G401.6 (cell line): ENCODE measurements around the gene SLC26A11.

Source experiments
- FAIRE-seq: peaks from 2 replicates; lab custom pipeline; 2012; peaks lifted over from hg19 to GRCh38; lab: Jason Lieb, UNC

The SLC26A11 gene

GRCh38 chr17:80220054-80220735 is at the start of gene SLC26A11, which contains the start of gene SGSH:
TSS of gene SLC26A11 (plus strand) at chr17:80220427. CDS start at chr17:80221561, 1,134 bp downstream.
TSS of gene SGSH (minus strand) at chr17:80220333. CDS start at chr17:80220313, 20 bp downstream.
- no peak for FAIRE-seq

GRCh38 chr17:80171681-80172080 is 48.5 kb upstream of the SLC26A11 start:
- no peak for FAIRE-seq

- no peak for FAIRE-seq
Observed at GRCh38 chr17:80173126-80173525, 47.1 kb upstream of the SLC26A11 start.

GRCh38 chr17:80173916-80174315 is 46.3 kb upstream of the SLC26A11 start:
- FAIRE-seq = no peak

- FAIRE-seq = no peak
Observed at GRCh38 chr17:80176757-80177156, 43.5 kb upstream of the SLC26A11 start.

- FAIRE-seq = no peak
Observed at GRCh38 chr17:80177986-80178595, 42.1 kb upstream of the SLC26A11 start.

- FAIRE-seq = no peak
Observed at GRCh38 chr17:80180192-80180591, 40.0 kb upstream of the SLC26A11 start.

- FAIRE-seq = no peak
Observed at GRCh38 chr17:80181431-80181830, 38.8 kb upstream of the SLC26A11 start.

- FAIRE-seq = no peak
Observed at GRCh38 chr17:80182118-80182844, 37.9 kb upstream of the SLC26A11 start.

- no peak for FAIRE-seq
Observed at GRCh38 chr17:80182845-80183223, 37.4 kb upstream of the SLC26A11 start.

- no peak for FAIRE-seq
Observed at GRCh38 chr17:80183581-80184422, 36.4 kb upstream of the SLC26A11 start.

GRCh38 chr17:80184423-80184714 is 35.9 kb upstream of the SLC26A11 start:
- FAIRE-seq = no peak

- FAIRE-seq = no peak
Observed at GRCh38 chr17:80185968-80186367, 34.3 kb upstream of the SLC26A11 start.

- no peak for FAIRE-seq
Observed at GRCh38 chr17:80187090-80187489, 33.1 kb upstream of the SLC26A11 start.

- no peak for FAIRE-seq
Observed at GRCh38 chr17:80187515-80187941, 32.7 kb upstream of the SLC26A11 start.

GRCh38 chr17:80189611-80190010 is 30.6 kb upstream of the SLC26A11 start:
- no peak for FAIRE-seq

- no peak for FAIRE-seq
Observed at GRCh38 chr17:80190716-80191115, 29.5 kb upstream of the SLC26A11 start.

GRCh38 chr17:80191192-80191591 is 29.0 kb upstream of the SLC26A11 start:
- FAIRE-seq = no peak

- FAIRE-seq = no peak
Observed at GRCh38 chr17:80191865-80192661, 28.2 kb upstream of the SLC26A11 start.

- no peak for FAIRE-seq
Observed at GRCh38 chr17:80195141-80195540, 25.1 kb upstream of the SLC26A11 start.

GRCh38 chr17:80195671-80196529 is 24.3 kb upstream of the SLC26A11 start:
- FAIRE-seq = no peak
